Activated CD4-positive, alpha-beta T cell treated with anti-CD3 and anti-CD28 coated beads for 36 hours (primary cell): ENCODE data around the gene PTPRH. TPM values are rescaled to one million over a fixed set of nuclear protein-coding genes. Genes with fewer than 3 reads are reported as not detected.

Experiments used
- ATAC-seq: fragments of 200-7000 bp; cut with Tn5 transposase; one replicate; pipeline ENCODE4 v1.10.0; 2021; ENCODE audit warnings: mild to moderate bottlenecking, moderate library complexity
- CTCF ChIA-PET: fragments of 350-600 bp; sonication (Branson Sonifier 250); formaldehyde crosslinking; loops from one replicate; lab custom pipeline; 2021; ENCODE audit warnings: antibody characterized with exemption; lab: Charles Lee
- POLR2A ChIA-PET: fragments of 350-600 bp; sonication (Branson Sonifier 250); formaldehyde crosslinking; loops from one replicate; lab custom pipeline; 2021; ENCODE audit warnings: antibody characterized with exemption, inconsistent platforms; lab: Charles Lee
- DNase-seq: peaks from one replicate; pipeline ENCODE4 v3.0.0-alpha.2; 2020
- H3K27ac Mint-ChIP-seq: one replicate; pipeline ENCODE4 v1.8.0; 2021; ENCODE audit warnings: mixed read lengths
- H3K27me3 Mint-ChIP-seq: one replicate; pipeline ENCODE4 v1.8.0; 2021; ENCODE audit warnings: mixed read lengths
- H3K36me3 Mint-ChIP-seq: one replicate; pipeline ENCODE4 v1.8.0; 2021; ENCODE audit warnings: low read depth, mixed read lengths
- H3K4me1 Mint-ChIP-seq: one replicate; pipeline ENCODE4 v1.8.0; 2021; ENCODE audit warnings: mixed read lengths
- H3K4me3 Mint-ChIP-seq: one replicate; pipeline ENCODE4 v1.8.0; 2021; ENCODE audit warnings: mild to moderate bottlenecking, moderate library complexity, mixed read lengths
- H3K9me3 Mint-ChIP-seq: one replicate; pipeline ENCODE4 v1.8.0; 2021; ENCODE audit warnings: low read depth, mixed read lengths
- intact Hi-C, 2 experiments: fragments of 100-400 bp; cut with DNase I in 1 of 2; cut with micrococcal nuclease in 1 of 2; formaldehyde crosslinking; loops; one replicate each; pipeline versions ENCODE4 v1.14.2 to v1.15.1; 2022 to 2024; cut with DNase I, micrococcal nuclease
- total RNA-seq, 2 experiments: library from RNA; stranded (reverse); gene quantifications; one replicate each; pipeline ENCODE4 v1.2.3, GENCODE V29; 2021

Gene PTPRH
- total RNA-seq, 2 experiments from 2014 or later = not detected

DNA sequence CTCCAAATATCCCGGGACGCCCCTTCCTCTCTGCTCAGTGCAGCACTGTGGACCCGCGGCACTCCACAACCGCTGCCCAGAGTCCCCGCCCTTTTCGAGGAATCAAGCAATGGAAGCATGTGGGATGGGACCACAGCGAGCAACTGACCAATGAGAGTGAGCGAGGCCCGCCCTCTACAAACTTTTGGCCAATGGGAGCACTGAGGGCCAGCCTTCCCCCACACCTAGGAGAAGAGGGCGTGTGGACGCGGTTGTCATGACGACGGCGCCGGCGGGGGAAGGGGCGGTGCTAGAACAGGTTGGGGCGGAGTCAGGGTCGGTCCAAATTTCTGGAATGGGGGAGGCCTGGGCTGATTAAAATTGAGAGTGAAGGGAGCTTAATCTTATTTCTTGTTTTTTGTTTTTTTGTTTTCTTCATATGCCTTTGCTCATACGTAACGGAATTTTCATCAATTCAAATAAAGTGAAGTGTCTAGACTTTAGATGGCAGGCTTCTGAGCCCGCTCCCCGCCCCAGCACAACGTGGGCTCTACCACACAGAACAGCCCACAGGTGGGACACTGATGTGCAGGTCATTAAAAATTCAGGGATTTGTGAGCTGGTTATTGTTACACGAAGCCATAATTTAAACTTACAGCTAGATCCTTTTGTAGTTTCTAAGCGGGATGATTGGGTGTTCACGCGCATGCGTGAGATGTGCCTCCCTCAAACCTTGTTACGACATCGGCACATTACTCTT, 42.6 kb downstream of the PTPRH start, which contains the start of gene DNAAF3:
TSS of gene DNAAF3 (minus strand) at position 84 of the 739 bp plus-strand sequence. CDS start 200 bp downstream, outside the sequence.
- H3K27ac Mint-ChIP-seq = peak within 1 kb of the TSS; percentile 11

DNA sequence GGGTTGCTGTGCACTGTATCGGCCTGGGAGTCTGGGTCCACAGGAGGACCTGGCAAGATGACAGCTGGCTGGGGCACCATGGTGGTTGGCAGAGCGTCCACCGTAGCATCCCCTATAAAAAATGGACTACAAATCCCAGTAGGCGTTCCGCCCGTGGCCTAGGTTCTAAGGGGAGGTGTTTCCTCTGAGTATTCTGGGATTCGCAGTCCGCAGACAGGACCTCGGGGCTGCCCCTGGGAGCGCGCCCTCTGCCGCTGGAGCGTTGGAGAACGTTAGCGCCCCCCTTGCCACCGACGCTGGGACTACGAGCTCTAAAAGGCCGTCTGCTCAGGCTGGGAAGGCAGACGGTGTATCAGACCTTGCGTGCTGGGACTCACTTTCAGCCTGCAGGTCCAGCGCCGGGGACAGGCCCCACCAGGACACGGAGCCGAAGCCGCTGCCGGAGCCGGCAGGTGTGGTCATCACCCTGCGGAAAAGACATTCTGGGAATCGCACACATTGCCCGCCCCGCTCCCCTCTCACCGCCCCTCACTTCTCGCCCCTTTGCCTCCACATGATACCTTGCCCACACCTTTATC, 43.3 kb downstream of the PTPRH start:
- peak; percentile 82 for DNase-seq
- Mint-ChIP-seq H3K4me1 (peaks cover 10% of the 10 kb centered on the region), H3K27me3 (peaks cover 40% of the 10 kb centered on the region), H3K9me3 (no peaks in the 10 kb centered on the region), H3K36me3 (no peaks in the 10 kb centered on the region), H3K4me3 (peak overlapping the region; percentile 71), H3K27ac (no peak overlapping the region)
- ChIA-PET POLR2A (no interaction called here), CTCF (interaction anchor here (0.6 to 1.9 kb wide), 7 partner anchors 11 to 302 kb away, joined by 3 to 7 read pairs (median 3); partner anchors contain the start of genes HSPBP1 and SYT5)
- ATAC-seq = peak; percentile 79
- intact Hi-C loops = loop anchor here (1.0 to 10.0 kb wide), 8 partner anchors 13 to 701 kb away; partner anchors contain the start of genes ISOC2 (in 1 of the 2), KMT5C (in 1 of the 2), LENG9 (in 1 of the 2) and PPP1R12C (in 1 of the 2)

More for the DNA sequence above, 42.6 kb downstream of the PTPRH start, which contains the start of gene DNAAF3:
- ChIA-PET CTCF (interaction anchor here (0.5 to 1.9 kb wide), 6 partner anchors 10 to 845 kb away, joined by 3 to 7 read pairs (median 4); partner anchors contain the start of gene KMT5C), POLR2A (no interaction called here)
- DNase-seq (peak; percentile 95), ATAC-seq (peak; percentile 95)
- no peaks in the 10 kb centered on the region for H3K9me3 Mint-ChIP-seq
- H3K4me3 Mint-ChIP-seq = peak within 1 kb of the TSS; percentile 71
- intact Hi-C loops = loop anchor here (1.0 to 10.0 kb wide), 8 partner anchors 13 to 702 kb away; partner anchors contain the start of genes ISOC2 (in 1 of the 2), KMT5C (in 1 of the 2), LENG9 (in 1 of the 2) and PPP1R12C (in 1 of the 2)
- peaks cover 45% of the 10 kb centered on the region for H3K27me3 Mint-ChIP-seq
- peaks cover 10% of the 10 kb centered on the region for H3K4me1 Mint-ChIP-seq
- no peaks in the 10 kb centered on the region for H3K36me3 Mint-ChIP-seq

DNA sequence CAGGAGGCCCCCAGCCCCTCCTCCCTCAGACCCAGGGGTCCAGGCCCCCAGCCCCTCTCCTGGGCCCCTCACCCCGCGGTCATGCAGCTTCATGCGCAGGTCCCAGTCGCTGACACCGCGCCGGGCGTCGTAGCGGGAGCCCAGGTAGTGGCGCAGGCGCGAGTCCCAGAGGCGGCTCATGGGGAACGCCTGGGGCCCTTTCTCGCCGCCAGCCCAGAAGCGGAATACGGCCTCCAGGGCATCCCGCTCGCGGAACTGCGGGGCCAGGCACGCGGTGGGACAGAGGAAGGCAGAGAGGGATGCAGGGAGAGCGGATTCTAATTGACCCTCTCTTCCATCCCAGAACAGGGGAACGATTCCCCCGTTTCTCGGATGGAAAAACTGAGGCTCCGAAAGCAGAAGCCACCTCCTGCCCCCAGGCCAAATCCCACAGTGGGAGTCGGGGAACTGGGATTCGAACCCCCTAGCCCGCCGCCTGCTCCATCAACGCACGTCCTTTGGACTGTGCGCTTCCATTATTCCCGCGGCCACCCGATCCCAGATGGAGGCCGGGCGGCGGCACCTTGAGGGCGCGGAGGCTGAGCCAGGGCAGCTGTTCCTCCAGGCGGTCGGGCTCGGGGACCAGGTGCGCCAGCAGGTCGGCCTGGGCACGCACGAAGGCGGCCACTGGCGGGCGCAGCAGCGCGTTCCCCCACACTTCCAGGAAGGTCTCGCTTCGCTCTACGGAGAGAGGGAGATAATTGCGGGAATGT, 47.6 kb downstream of the PTPRH start:
- H3K9me3 Mint-ChIP-seq = no peaks in the 10 kb centered on the region
- intact Hi-C loops = loop anchor here (5.0 to 10.0 kb wide), 4 partner anchors 79 to 697 kb away; partner anchors contain the start of genes LENG9 (in 1 of the 2), ZNF524 (in 1 of the 2) and ZNF865 (in 1 of the 2)
- POLR2A ChIA-PET = no interaction called here
- DNase-seq (no peak), ATAC-seq (no peak)
- H3K36me3 Mint-ChIP-seq = no peaks in the 10 kb centered on the region
- peaks cover 29% of the 10 kb centered on the region for H3K27me3 Mint-ChIP-seq
- H3K27ac Mint-ChIP-seq = no peak overlapping the region
- CTCF ChIA-PET = interaction anchor here (0.8 to 2.6 kb wide), 3 partner anchors 13 to 974 kb away, joined by 4 to 16 read pairs (median 4); no protein-coding TSS in a partner anchor
- H3K4me1 Mint-ChIP-seq = peaks cover 11% of the 10 kb centered on the region
- no peak overlapping the region for H3K4me3 Mint-ChIP-seq

DNA sequence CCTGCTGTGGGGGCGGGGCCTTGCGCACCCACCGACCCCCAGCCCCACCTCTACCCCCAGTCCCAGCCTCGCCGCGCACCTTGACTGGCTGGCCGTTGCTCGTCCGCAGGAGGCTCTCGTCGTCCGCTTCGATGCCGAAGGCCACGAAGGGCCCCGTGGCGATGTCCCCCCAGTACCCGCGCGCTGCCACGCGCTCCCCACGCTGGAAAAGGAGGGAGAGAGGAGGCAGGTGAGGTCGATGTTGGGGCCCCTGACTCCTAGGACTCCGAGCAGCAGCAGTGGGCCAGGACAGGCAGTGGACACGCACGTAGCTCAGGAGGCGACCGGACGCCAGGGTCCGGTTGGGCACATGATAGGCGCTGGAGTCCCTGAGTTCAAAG, 48.3 kb downstream of the PTPRH start:
- POLR2A ChIA-PET = interaction anchor here (0.8 kb wide), 1 partner anchor 73 kb away, joined by 3 read pairs; no protein-coding TSS in a partner anchor
- Mint-ChIP-seq H3K9me3 (no peaks in the 10 kb centered on the region), H3K36me3 (no peaks in the 10 kb centered on the region), H3K27ac (no peak overlapping the region), H3K4me3 (no peak overlapping the region), H3K27me3 (peaks cover 27% of the 10 kb centered on the region), H3K4me1 (peaks cover 9% of the 10 kb centered on the region)
- intact Hi-C loops = loop anchor here (1.0 to 10.0 kb wide), 7 partner anchors 20 to 696 kb away; partner anchors contain the start of genes LENG9 (in 1 of the 2), PPP1R12C (in 1 of the 2), ZNF524 (in 1 of the 2) and ZNF865 (in 1 of the 2)
- ATAC-seq = no peak
- CTCF ChIA-PET = interaction anchor here (0.6 to 2.6 kb wide), 13 partner anchors 11 to 984 kb away, joined by 3 to 16 read pairs (median 4); partner anchors contain the start of gene TNNT1
- no peak for DNase-seq

DNA sequence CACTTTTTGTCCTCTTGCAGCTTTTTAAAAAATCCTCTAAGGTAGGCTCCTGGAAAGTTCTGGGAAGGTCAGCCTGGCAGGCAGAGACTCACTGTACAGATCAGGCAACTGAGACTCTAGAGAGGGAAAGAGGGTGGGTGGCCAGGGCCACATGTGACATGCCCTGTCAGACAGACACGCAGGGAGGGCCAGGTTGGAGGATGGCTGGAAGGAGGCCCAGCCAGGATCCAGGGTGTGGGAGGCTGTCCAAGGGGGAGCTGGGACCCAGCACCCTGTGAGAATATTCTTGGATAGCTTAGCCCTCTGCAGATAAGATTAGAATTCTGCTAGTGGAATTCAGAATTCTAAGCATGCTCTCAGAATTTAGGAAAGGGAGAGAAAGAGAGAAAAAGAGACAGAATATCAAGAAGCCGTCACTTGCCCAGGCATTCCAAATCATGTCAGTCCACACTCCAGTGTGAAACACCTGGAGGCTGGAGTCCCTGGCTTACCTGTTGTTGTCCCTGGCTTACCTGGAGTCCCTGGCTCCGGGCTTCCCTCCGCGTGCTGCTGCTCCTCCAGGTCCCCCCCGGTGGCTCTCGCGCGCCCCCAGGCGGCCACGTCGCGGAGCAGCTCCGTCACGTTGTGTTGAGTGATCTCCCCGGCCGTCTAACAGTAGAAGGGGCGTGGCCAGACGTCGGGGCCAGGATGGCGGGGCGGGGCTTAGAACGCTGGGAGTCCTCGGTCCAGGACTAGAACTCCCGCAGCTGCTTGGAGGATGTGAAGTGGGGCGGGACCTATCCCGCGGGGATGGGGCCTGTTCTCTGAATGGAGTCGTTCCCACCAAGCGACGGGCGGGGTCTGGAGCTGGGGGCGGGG, 48.9 kb downstream of the PTPRH start:
- H3K27ac Mint-ChIP-seq = no peak overlapping the region
- H3K4me3 Mint-ChIP-seq = no peak overlapping the region
- ATAC-seq (peak; percentile 98), DNase-seq (peak; percentile 96)
- intact Hi-C loops = loop anchor here (1.0 to 10.0 kb wide), 7 partner anchors 19 to 696 kb away; partner anchors contain the start of genes LENG9 (in 1 of the 2), PPP1R12C (in 1 of the 2), ZNF524 (in 1 of the 2) and ZNF865 (in 1 of the 2)
- ChIA-PET CTCF (interaction anchor here (0.6 to 2.6 kb wide), 15 partner anchors 10 to 985 kb away, joined by 3 to 16 read pairs (median 4); partner anchors contain the start of gene TNNT1), POLR2A (interaction anchor here (0.8 kb wide), 1 partner anchor 72 kb away, joined by 3 read pairs; no protein-coding TSS in a partner anchor)
- H3K4me1 Mint-ChIP-seq = peaks cover 9% of the 10 kb centered on the region
- peaks cover 23% of the 10 kb centered on the region for H3K27me3 Mint-ChIP-seq
- H3K9me3 Mint-ChIP-seq = no peaks in the 10 kb centered on the region
- H3K36me3 Mint-ChIP-seq = no peaks in the 10 kb centered on the region

DNA sequence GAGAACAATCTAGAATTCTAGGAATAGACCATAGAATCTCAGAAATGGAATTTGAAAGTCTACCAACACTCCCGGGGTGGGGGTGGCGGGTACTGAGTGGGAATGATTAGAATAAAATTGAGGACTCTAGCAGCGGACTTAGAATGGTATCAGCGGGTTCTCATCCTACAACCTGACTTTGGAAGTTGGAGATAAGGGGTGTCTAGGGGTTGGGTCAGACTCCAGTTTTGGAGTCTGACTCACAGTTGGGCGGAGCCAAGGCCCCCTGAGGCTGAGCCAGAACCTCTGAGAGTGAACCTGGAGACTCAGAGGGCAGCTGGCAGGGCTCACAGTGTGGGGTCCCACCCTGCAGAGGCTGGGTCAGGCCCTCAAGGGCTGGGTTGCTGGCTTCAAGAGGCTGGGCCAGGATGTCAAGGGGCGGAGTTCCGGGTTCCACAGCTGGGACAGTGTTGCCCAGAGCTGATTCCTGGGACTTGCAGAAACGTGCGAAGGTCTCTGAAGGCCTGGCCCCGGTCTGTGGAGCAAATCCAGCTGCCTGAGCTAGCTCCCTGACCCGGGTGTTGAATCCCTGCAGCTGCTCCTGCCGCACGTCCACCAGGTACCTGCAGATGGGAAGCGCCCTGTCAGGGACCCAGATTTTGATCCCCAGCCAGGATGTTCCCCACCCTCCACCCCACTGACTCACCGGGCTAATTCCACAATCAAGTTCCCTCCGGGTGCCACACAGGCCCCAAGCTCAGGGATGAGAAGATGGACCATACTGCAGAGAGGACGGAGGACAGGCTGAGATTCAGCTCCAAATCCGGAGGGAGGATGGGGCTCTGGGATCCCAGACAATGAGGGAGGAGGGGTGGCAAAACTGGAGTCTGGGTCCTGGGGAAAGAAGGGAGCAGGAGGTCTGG, 50.2 kb downstream of the PTPRH start:
- Mint-ChIP-seq H3K9me3 (no peaks in the 10 kb centered on the region), H3K4me1 (peaks cover 13% of the 10 kb centered on the region), H3K27me3 (peaks cover 21% of the 10 kb centered on the region), H3K36me3 (no peaks in the 10 kb centered on the region), H3K4me3 (no peak overlapping the region), H3K27ac (no peak overlapping the region)
- CTCF ChIA-PET = interaction anchor here (0.9 to 2.6 kb wide), 5 partner anchors 13 to 102 kb away, joined by 3 to 16 read pairs (median 6); no protein-coding TSS in a partner anchor
- DNase-seq (no peak), ATAC-seq (no peak)
- intact Hi-C loops = no loop called here
- POLR2A ChIA-PET = interaction anchor here (0.7 kb wide), 1 partner anchor 69 kb away, joined by 3 read pairs; no protein-coding TSS in a partner anchor

DNA sequence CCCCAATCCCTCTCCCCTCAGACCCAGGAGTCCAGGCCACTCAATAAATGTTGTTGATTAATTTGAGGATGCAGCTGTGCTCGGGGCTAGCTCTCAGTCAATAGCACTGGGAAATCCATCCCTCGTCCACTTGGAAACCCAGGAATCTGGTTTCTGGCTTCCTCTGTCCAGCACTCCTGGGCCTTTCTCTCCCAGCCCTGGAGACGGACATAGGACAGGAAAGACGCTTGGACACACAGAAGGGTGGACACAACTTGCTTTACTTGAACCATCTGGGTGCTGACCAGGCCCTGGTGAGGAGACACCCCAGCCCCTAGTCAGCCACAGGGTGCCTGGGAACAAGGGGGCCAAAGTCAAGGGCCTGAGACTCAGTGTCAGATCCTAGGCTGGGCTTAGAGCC, 50.9 kb downstream of the PTPRH start:
- Mint-ChIP-seq H3K4me1 (peaks cover 17% of the 10 kb centered on the region), H3K27ac (no peak overlapping the region), H3K9me3 (no peaks in the 10 kb centered on the region), H3K4me3 (no peak overlapping the region), H3K36me3 (no peaks in the 10 kb centered on the region), H3K27me3 (peaks cover 17% of the 10 kb centered on the region)
- ChIA-PET CTCF (interaction anchor here (0.9 to 1.8 kb wide), 4 partner anchors 16 to 69 kb away, joined by 3 to 9 read pairs (median 5); no protein-coding TSS in a partner anchor), POLR2A (no interaction called here)
- DNase-seq (no peak), ATAC-seq (no peak)
- intact Hi-C loops = no loop called here

DNA sequence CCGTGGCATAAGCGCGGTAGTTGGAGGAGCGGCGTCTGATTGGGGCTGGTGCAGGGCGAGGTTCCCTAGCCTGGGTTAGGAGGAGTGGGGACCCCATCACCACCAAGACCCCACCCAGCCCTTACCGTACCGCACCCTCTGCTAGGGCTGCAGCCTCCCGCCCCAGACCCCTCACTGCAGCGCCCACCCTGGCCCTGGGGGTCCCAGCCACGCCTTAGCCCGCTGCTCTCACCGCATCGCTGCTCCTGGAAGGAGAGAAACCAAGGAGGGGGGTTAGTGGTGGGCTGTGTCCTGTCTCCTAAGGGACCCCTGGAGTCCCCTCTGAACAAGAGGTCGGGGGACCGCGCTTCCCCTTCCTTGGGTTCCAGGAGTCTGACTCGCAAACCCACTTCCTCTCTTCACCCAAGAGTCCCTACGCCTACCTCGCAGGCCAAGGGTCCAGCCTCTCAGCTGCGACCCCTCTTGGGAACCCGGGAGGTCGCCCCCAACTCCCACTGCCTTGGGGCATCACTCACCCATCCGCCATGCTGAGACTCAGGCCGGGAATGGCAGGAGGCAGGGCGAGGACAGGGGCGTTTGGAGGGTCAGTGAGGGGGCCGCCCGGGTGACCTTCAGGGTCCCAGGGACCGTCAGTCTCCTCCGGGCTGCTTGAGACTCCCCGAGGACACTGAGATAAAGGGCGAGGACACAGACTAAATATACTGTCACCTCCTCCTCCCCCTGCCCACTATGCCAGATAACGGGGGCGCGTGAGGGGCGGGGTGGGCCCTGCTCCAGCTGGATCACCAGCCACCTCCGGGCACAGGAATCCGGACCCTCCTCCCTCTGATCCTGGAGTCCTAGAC, 52.0 kb downstream of the PTPRH start, which contains the start of gene TNNI3:
TSS of gene TNNI3 (minus strand) at position 669 of the 845 bp plus-strand sequence. CDS start at position 526, 143 bp downstream.
- Mint-ChIP-seq H3K4me1 (peaks cover 19% of the 10 kb centered on the region), H3K27me3 (peaks cover 17% of the 10 kb centered on the region), H3K4me3 (no peak within 1 kb of the TSS), H3K27ac (no peak within 1 kb of the TSS), H3K36me3 (no peaks in the 10 kb centered on the region), H3K9me3 (peaks cover under 1% of the 10 kb centered on the region)
- ChIA-PET CTCF (interaction anchor here (1.0 kb wide), 2 partner anchors 19 to 68 kb away, joined by 3 to 4 read pairs; no protein-coding TSS in a partner anchor), POLR2A (no interaction called here)
- intact Hi-C loops = no loop called here
- ATAC-seq = no peak
- no peak for DNase-seq
